T-helper 1 cell (primary cell): ENCODE results near the gene UBR3.
"Not testable (repeated sequence)": the region's sequence is repeated elsewhere in the genome, so short reads cannot be mapped to it uniquely, and the experiment has no call there.

Experiments
- DNase-seq, 5 donors: peaks; one replicate each; pipeline ENCODE4 v3.0.0-alpha.2; 2012 to 2020

The UBR3 gene

DNA sequence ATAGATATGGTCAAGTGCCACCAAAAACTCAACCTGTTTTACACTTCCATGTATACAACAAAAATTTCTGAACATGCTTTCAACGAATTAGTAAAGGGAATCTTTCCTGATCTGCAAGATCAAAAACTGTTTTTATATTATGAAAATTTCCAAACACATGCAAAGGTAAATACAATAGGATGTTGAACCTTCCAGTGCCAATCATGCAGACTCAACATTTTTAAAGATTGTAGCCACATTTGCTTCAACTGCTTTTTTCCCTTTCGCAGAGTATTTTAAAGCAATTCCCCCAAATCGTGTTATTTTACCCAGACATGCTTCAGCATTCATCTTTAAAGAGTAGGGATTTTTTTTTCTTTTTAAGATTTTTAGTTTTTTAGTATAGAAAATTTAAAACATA lies 40.3 kb downstream of the UBR3 start:
- DNase-seq: no peak

DNA sequence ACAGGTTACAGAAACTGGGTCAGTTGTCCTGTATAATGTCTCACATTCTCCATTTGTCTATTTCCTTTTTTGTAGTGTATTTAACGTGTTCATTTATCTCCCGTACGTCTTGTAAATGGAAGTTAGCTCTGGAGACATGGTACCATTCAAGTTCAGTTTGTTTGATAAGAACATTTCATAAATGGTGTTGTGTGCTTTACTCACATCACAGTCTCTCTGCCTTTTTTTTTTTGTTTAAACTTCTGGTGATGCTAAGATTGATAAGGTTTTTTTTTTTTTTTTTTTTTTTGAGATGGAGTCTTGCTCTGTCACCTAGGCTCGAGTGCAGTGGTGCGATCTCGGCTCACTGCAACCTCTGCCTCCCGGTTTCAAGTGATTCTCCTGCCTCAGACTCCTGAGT lies 41.7 kb downstream of the UBR3 start:
- no peak for DNase-seq

DNA sequence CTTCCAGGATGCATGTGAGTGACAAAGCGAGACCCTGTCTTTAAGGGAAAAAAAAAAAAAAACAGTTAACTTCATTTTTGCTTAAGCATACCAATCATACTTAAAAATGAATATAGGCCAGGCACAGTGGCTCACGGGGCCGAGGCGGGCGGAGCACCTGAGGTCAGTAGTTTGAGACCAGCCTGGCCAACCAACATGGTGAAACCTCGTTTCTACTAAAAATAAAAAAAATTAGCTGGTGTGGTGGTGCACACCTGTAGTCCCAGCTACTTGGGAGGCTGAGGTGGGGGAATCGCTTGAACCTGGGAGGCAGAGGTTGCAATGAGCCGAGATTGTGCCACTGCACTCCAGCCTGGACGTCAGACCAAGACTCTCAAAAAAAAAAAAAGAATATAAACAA lies 44.1 kb downstream of the UBR3 start:
- DNase-seq: not testable (repeated sequence)

DNA sequence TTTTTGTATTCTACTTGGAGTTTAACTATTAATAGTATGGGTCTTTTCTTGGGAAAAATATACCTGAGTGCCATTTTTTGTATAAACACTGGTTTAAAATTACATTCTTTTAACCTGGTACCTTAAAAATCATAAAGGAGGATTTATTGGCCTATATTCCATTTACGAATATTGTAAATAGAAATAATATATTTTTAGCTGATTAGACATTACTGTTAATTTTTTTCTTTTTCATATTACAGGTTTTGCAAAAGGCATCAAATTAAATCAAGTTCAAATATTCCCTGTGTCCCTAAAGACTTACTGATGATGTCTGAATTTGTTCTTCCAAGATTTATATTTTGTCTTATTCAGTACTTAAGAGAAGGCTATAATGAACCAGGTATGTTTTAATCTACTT lies 44.7 kb downstream of the UBR3 start:
- no peak for DNase-seq

DNA sequence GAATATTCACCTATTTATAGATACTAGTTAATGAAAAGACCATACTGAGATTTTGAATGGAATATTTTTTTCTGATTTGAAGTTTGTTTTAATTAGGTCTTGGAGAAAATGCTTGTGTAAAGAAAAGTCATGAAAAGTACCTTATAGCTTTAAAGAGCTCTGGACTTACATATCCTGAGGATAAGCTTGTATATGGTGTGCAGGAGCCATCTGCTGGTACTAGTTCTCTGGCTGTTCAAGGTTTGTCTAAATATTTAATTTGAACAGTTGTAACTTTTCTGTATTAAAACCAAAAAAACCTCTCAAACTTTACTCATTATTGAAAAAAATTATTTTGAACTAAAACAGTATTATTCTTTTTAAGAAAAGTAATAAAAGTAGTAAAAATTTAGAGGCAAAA lies 50.1 kb downstream of the UBR3 start:
- no peak for DNase-seq

DNA sequence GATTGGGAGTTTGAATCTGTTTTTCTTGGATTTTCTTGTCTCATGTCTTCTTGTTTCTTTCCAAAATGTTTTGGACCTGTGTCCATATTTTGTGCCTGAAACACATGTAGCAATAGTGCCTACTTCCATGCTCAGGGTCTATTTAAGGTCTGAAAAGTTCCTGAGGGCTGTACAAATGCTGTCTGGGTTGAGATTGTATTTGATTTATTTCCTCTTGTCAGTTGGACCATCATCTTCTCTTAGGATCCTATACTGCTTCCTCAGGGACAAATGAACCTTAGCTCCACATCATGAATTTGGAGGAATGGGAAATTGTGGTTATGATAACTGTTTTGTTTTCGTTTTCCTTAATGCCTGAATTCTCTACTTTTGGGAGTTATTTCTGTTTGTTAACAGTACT lies 59.9 kb downstream of the UBR3 start:
- no peak for DNase-seq

DNA sequence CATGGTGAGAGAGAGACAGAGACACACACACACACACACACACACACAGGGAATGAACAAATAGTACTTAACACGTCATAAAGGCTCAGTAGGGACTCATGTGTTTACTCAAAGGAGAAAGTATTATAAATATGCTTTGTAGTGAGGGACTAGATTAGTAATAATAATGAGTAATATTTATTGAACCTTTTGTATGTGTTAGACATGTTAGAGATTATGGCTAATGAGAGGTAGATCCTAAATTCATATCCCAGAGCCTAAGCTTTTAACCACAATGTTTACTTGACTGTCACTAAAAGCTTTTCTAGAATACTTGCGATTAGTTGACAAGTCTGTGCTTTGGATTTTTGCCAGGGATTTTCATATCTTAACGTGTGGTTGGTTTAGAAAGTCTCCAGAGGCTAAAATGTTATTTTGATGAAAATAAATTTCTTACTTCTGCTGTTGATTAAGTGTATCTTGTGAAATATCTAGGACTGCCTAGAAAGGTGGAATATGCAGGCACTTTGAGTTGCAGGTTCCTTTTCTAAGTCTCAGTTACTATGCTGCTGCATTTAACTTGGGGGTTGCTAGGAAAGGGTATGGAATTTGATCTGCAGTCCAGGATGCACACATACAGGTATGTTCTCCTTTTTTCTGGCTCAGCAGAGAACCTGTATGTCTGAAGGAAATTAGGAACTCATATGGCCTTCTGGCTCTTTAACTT lies 64.5 kb downstream of the UBR3 start:
- DNase-seq: no peak

DNA sequence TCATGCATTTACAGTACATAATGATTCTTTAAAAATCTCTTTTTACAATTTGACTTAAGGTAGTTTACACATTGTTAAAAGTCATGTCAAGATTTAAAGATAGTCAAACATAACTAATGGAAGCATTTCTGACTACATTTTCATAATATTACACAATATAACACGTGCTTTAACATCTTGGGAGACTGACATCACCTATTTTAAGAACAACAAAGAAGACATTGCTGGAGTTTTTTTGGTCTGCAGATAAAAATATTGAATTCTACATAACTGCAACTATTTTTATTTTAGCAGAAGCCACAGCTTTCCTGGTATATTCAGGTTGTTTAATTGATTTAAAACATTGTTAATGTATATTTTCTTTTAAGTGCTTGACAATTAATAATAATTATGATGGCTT lies 65.7 kb downstream of the UBR3 start:
- DNase-seq: no peak

DNA sequence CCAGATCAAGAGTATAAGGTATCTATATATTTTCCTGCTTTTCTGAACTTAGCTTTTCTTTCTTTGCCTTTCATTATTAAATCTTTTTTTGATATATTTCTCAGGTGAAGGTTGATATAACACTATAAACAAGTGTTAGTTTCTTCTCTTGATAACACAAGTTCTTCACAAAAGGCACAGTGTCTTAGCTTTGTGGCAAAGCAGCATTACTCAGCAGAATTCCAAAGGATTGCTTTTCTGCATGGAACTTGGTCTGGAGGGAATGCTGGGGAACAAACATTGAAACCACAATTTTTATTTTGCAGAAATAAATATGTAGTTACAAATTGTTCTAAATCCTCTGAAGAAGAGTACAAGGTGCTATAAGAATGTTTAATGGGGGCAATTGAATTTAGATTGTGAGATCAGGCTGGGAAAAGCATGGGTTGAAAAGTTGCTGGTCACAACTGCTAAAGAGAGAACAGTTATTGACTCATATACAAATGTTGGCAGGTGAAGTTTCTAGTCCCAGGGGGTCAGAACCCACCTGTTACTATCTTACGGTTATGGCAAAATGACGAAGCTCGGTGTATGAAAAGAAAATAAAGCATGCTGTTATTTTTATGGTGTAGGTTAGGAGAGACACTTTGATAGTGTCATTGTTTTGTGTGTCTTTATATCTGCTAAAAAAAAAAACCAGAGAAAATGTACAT lies 68.2 kb downstream of the UBR3 start:
- no peak for DNase-seq

DNA sequence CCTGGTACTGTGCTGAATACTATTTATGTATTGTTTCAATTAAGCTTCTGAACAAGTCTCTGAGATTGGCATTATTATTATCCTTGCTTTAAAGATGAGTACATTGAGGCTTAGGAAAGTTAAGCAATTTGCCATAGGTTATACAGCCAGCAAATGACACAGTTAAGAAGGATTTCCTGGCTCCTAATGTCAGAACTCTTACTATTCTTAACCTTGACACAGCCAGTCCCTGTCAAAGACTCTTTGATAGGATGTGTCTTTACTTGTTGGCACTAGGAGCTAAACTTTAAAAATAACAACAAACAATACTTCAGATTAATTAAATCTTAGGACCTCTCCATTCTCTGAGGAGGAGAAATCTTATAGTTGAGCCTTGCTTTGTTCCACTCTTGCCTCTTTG lies 70.6 kb downstream of the UBR3 start:
- DNase-seq: no peak

DNA sequence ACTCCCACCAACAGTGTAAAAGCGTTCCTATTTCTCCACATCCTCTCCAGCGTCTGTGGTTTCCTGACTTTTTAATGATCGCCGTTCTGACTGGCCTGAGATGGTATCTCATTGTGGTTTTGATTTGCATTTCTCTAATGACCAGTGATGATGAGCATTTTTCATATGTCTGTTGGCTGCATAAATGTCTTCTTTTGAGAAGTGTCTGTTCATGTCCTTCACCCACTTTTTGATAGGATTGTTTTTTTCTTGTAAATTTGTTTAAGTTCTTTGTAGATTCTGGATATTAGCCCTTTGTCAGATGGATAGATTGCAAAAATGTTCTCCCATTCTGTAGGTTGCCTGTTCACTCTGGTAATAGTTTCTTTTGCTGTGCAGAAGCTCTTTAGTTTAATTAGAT lies 72.8 kb downstream of the UBR3 start:
- not testable (repeated sequence) for DNase-seq

DNA sequence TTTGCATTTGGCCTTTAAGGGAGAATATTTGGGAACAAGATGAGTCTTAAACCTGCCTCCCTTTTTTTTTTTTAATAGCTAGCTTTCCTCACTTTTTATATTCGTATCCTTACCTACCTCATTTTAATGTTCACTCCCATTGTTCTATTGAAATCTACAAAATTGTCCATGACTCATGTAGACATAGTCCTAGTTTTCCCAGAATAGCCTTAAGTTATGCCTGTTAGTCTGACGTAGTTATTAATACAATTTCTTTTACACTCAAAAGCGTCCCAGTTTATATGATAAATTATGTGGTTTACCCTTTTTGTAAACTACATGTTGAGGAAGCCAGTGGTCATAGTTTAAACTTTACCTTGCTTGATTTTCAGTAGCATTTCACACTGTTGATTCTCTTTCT lies 73.4 kb downstream of the UBR3 start:
- no peak for DNase-seq

DNA sequence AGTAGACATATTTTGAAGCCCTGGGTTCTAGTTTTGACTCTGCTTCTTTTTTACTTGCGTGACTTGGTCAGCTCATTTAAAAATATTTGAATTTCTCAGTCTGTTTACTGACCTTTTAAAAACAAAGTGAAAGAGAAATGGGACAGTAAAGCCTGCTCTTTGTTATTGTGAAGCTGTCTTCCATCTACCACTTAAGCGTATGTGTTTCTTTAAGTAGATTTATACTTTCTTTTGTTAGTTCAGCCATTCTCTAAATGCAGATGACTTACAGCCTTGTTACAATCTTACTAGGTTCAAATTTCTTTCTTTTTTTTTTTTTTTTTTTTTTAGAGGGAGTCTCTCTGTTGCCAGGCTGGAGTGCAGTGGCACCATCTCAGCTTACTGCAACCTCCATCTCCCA lies 79.5 kb downstream of the UBR3 start:
- no peak for DNase-seq

DNA sequence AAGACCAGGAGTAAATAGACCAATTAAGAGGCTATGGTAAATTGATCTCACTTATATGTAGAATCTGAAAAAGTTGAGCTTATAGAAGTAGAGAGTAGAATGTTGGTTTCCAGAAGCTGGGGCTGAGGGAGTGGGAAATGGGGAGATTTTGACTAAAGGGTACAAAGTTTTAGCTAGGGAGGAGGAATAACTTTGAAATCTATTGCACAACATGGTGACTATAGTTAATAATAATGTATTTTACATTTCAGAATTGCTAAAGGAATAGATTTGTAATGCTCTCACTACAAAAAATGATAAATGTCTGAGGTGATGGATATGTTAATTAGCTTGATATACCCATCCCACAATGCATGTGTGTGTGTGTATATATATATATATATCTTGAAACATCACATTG lies 82.1 kb downstream of the UBR3 start:
- no peak for DNase-seq

DNA sequence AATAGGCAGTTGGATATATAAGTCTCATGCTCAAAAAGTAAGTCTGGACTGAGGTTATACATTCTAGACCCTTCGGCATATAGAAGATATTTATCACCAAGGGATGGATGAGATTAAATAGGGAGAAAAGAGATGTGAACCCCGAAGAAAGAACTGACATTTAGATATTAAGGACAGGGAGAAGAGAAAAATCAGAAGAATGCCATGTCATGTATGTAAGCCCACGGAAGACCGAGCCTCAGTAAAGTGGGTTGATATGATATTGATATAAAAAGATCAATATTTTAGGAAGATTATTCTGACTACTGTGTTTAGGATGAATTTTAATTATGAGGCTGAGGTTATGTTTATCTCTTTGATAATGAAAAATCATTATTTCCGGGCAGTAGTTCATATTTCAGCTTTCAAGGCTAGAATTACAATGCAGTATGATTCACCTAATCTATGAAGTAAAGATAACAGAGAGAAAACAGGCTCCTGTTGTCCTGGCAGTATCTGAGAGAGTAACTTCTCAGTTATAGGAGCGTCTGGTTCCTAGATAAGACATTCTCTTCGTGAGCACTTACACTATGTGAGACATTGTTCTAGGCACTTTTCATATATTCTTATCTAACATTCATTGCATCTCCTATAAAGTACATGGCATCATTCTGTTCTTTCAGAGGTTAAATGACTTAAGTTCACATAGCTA lies 83.0 kb downstream of the UBR3 start:
- DNase-seq: no peak

DNA sequence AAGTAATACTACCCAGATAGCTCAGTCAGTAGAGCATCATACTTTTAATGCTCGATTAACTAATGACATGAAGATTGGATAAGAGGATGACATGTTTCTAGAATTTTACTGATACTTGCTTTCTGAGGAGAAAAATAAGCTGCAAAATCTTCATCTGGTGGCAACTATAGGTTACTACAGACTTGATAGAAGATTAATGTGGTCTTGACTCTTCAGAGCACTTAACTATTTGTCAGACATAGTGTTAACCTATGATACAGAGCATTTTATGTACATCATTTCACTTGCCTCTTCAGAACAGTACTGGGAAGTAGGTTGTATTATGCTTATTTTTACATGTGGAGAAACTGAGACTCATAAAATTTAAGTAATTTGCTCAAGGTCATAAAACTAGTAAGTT lies 83.9 kb downstream of the UBR3 start:
- no peak for DNase-seq

DNA sequence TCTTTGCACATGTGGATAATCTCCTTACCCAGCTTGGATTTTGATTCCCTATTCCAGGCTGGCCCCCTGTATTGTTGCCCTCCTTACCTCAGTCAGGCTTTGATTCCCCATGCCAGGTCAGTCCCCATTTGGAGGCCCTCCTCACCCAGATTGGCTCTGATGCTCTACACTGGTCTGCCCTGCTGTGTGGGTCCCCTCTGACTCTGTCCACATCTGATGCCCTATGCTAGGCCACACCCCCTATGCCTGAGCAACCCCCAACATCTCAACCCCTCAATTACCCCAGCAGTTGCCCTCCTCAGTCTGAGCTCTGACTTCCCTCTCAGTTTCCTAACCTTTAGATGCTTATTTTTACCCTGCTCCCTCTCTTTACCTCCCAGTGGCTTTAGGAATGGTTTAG lies 89.4 kb downstream of the UBR3 start:
- no peak for DNase-seq

DNA sequence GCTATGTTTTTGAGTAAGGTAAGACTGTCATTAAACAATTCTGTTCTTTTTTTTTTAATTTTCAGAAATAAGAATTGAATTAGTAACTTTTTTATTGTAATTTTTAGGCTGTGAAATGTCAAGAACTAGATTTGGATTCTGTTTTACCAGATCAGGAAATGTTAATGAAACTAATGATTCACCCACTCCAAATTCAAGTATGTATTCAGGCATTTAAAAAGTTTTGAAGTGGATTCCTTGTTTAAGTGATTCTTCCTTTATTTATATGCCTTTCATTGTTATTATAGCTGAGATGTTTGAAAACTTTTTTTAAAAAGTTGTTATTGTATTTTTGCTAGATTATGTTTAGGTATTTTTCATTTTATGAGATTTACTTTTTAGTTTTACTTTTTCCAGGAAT lies 96.7 kb downstream of the UBR3 start:
- DNase-seq: no peak

DNA sequence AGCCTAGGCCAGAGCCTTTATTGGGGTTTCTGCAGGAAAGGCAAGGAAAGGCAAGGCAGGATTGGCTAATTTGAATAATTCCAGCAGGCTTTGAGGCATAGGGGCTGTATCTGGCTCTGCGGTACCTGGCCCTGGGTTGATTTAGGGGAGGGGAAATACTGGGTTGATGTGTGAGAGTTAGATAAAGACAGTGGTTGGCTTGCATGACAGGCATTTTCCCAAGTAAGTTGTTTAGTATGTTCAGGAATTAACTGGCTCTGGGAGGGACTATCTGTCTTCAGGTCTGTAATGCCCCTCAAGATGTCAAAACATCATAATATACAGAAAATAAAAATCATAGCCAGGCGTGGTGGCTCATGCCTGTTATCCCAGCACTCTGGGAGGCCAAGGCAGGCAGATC lies 98.7 kb downstream of the UBR3 start:
- DNase-seq: no peak

DNA sequence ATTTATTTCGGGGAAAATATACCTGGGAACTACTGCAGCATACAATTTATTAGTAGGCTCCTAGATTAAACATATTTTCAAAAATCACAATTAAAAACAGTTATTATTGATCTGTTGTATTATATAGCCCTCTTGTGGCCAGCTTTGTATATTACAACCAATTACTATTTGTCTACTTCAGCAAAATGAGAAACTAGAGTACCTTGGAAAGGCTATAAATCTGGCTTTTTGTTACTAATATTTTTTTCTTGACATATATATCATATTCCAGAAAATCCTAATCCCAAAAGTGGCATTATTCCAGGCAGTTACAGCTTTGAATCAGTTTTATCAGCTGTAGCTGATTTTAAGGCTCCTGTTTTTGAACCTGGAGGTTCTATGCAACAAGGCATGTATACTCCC lies 101.2 kb downstream of the UBR3 start:
- DNase-seq: peak in 1 of 5 donors; percentile 32

DNA sequence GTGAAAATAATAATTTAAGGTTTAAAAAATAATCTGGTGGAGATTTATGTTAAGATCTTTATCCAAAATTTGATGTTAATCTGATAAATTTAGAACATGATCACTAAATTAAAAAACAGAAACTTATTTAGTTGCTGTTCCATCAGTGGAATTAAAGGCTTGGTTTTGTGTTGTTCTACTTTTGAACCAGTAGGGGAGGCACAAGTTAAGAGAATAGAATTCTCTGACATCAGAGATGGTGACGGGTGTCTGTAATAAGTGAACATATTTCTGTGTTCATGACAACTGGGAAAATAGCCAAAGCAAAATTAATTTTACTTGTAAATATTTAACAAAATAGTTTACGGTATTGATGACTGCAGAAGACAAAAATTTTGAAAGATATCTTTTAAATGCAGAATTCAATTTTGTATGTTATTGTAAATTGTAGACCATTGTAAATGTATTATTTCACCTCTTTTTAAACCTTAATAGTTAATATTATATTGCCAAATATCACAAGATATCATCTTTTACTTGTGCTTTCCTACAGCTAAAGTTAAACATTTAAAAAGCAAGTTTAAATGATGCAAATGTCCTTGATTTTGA lies 106.0 kb downstream of the UBR3 start:
- DNase-seq: peak in 1 of 5 donors; percentile 5

DNA sequence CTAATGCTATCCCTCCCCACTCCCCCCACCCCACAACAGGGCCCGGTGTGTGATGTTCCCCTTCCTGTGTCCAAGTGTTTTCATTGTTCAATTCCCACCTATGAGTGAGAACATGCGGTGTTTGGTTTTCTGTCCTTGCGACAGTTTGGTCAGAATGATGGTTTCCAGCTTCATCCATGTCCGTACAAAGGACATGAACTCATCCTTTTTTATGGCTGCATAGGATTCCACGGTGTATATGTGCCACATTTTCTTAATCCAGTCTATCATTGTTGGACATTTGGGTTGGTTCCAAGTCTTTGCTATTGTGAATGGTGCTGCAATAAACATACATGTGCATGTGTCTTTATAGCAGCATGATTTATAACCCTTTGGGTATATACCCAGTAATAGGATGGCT lies 109.4 kb downstream of the UBR3 start:
- DNase-seq: not testable (repeated sequence)

DNA sequence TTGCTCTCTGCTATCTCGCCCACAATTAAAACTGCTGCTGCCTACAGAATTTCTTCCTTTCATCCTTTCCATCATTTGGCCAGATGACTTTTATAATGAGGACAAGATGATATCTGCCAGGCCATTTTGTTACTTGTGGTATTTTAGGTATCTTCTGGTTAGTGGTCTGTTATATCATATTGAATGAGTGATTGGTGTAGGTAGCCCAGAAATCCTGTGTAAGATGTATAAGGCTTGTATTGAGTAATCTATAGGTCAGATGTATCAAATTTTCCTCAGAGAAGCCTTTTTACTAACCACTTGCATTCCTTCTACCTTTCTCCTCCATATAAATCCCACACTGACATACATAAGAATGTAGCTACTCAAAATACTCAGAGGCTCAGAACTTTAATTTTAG lies 118.3 kb downstream of the UBR3 start:
- no peak for DNase-seq

DNA sequence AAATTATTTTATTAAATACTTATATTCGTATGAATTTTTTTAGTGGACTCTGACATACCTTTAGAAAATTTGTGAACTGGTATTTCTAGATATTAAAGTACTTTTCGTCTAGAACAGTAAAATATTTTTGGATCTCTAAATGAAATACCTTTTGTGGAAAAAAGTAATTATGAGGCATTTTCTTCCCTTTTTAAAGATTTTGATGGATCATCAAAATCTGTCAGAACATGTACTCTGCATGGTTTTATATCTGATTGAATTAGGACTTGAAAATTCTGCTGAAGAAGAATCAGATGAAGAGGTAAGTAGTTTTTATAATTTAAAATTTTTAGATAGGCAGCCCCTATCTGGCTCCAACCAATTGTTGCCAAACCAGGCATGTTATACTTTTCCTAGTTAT lies 118.8 kb downstream of the UBR3 start:
- DNase-seq: no peak
